H1 (cell line): ENCODE results near the gene NUP107. TPM values are rescaled to one million over a fixed set of nuclear protein-coding genes. Genes with fewer than 3 reads are reported as not detected.

Experiments
- CTCF ChIA-PET: fragments of 300-600 bp; sonication (Branson Sonifier 250); formaldehyde crosslinking; loops from one replicate; lab custom pipeline; 2021; ENCODE audit not compliant: partially characterized antibody; lab: Charles Lee
- POLR2A ChIA-PET: fragments of 300-600 bp; sonication (Branson Sonifier 250); formaldehyde crosslinking; loops from one replicate; lab custom pipeline; 2021; ENCODE audit warnings: inconsistent platforms; ENCODE audit not compliant: partially characterized antibody; lab: Charles Lee
- DNase-seq, 2 experiments: peaks; one replicate each; pipeline versions ENCODE4 v3.0.0 to v3.0.0-alpha.2; 2010 to 2022; ENCODE audit warnings: low spot score in 2 of 2, low read depth in 1 of 2, mixed read lengths in 1 of 2
- FAIRE-seq: peaks from 2 replicates; lab custom pipeline; 2011; peaks lifted over from hg19 to GRCh38; lab: Jason Lieb, UNC
- H2AFZ ChIP-seq: 2 replicates; pipeline ENCODE4 v1.8.1; 2012; ENCODE audit warnings: low read length, inconsistent platforms
- H2AK5ac ChIP-seq: 2 replicates; pipeline ENCODE4 v1.6.1; 2013; ENCODE audit warnings: low read depth, low read length
- H2BK120ac ChIP-seq: replicated peaks from 2 replicates; pipeline ENCODE3; 2013; ENCODE audit warnings: low read depth, low read length, inconsistent platforms
- H2BK12ac ChIP-seq: 2 replicates; pipeline ENCODE4 v1.6.1; 2013; ENCODE audit warnings: low read depth, low read length
- H2BK15ac ChIP-seq: 2 replicates; pipeline ENCODE4 v1.6.1; 2013; ENCODE audit warnings: low read length
- H2BK20ac ChIP-seq: 2 replicates; pipeline ENCODE4 v1.6.1; 2013; ENCODE audit warnings: low read length
- H2BK5ac ChIP-seq: 2 replicates; pipeline ENCODE4 v1.6.1; 2013; ENCODE audit warnings: low read depth, low read length
- H3K14ac ChIP-seq: 2 replicates; pipeline ENCODE4 v1.6.1; 2013; ENCODE audit warnings: inconsistent platforms; ENCODE audit not compliant: insufficient read length
- H3K18ac ChIP-seq: 2 replicates; pipeline ENCODE4 v1.6.1; 2013; ENCODE audit warnings: low read length; ENCODE audit errors: extremely low read depth
- H3K23ac ChIP-seq: 2 replicates; pipeline ENCODE4 v1.6.1; 2013; ENCODE audit warnings: inconsistent platforms; ENCODE audit not compliant: insufficient read length
- H3K23me2 ChIP-seq: 2 replicates; pipeline ENCODE4 v1.6.1; 2013; ENCODE audit warnings: low read depth, low read length
- H3K27ac ChIP-seq: 2 replicates; pipeline ENCODE4 v1.6.1; 2011; ENCODE audit warnings: low read depth, low read length, inconsistent platforms
- H3K27me3 ChIP-seq, 4 experiments: replicated peaks in 1 of 4; 1 replicate in 1 of 4; 2 replicates in 3 of 4; pipeline versions ENCODE4 v1.6.1 to v1.8.1; 2011 to 2013; ENCODE audit warnings: low read length in 3 of 4, mild to moderate bottlenecking in 3 of 4, inconsistent platforms in 2 of 4, mixed read lengths in 2 of 4, moderate library complexity in 1 of 4; ENCODE audit not compliant: control insufficient read depth in 3 of 4, insufficient read depth in 3 of 4; ENCODE audit errors: extremely low read depth in 1 of 4
- H3K36me3 ChIP-seq, 4 experiments: 2 replicates each; pipeline versions ENCODE4 v1.6.1 to v1.8.1; 2011 to 2013; ENCODE audit warnings: mild to moderate bottlenecking in 4 of 4, low read length in 3 of 4, moderate library complexity in 2 of 4, control low read depth in 1 of 4, inconsistent platforms in 1 of 4; ENCODE audit not compliant: insufficient read depth in 4 of 4, control insufficient read depth in 2 of 4
- H3K4ac ChIP-seq: replicated peaks from 2 replicates; pipeline ENCODE3; 2013; ENCODE audit warnings: low read length, low read depth, mixed read lengths, inconsistent platforms; ENCODE audit not compliant: insufficient read length
- H3K4me1 ChIP-seq, 4 experiments: replicated peaks in 1 of 4; 1 replicate in 1 of 4; 2 replicates in 3 of 4; pipeline versions ENCODE4 v1.6.1 to v1.8.1; 2011 to 2013; ENCODE audit warnings: low read length in 3 of 4, inconsistent platforms in 2 of 4, mixed read lengths in 1 of 4; ENCODE audit not compliant: insufficient read depth in 4 of 4, control insufficient read depth in 3 of 4
- H3K4me2 ChIP-seq, 2 experiments: 2 replicates each; pipeline versions ENCODE4 v1.6.1 to v1.8.1; 2011 to 2013; ENCODE audit warnings: low read depth in 2 of 2, low read length in 2 of 2, control low read depth in 1 of 2, inconsistent platforms in 1 of 2, mild to moderate bottlenecking in 1 of 2; ENCODE audit not compliant: insufficient read depth in 1 of 2
- H3K4me3 ChIP-seq, 4 experiments: fragments of 200-600, 300-600 bp in 1 of 4; sonication (generic), shearing (Covaris generic), sonication (Bioruptor Twin) in 1 of 4; 2 replicates each; pipeline versions ENCODE4 v1.5.1 to v1.8.1; 2011 to 2016; ENCODE audit warnings: low read length in 4 of 4, low read depth in 3 of 4, control low read depth in 2 of 4, inconsistent platforms in 2 of 4, mild to moderate bottlenecking in 2 of 4, mixed read lengths in 1 of 4, moderate library complexity in 1 of 4; ENCODE audit not compliant: insufficient read depth in 2 of 4; ENCODE audit errors: extremely low read depth in 1 of 4
- H3K56ac ChIP-seq: replicated peaks from 2 replicates; pipeline ENCODE3; 2013; ENCODE audit warnings: low read depth, mild to moderate bottlenecking, mixed read lengths, low read length, inconsistent platforms; ENCODE audit not compliant: insufficient read length
- H3K79me1 ChIP-seq: 2 replicates; pipeline ENCODE4 v1.6.1; 2013; ENCODE audit warnings: low read depth, low read length, control low read depth
- H3K79me2 ChIP-seq, 2 experiments: 2 replicates each; pipeline versions ENCODE4 v1.6.1 to v1.8.1; 2012 to 2013; ENCODE audit warnings: low read length in 2 of 2, mild to moderate bottlenecking in 2 of 2, inconsistent platforms in 1 of 2; ENCODE audit not compliant: insufficient read depth in 2 of 2, control insufficient read depth in 1 of 2
- H3K9ac ChIP-seq, 4 experiments: replicated peaks in 1 of 4; 1 replicate in 1 of 4; 2 replicates in 3 of 4; pipeline versions ENCODE4 v1.6.1 to v1.8.1; 2011 to 2013; ENCODE audit warnings: low read depth in 3 of 4, low read length in 3 of 4, control low read depth in 2 of 4, mild to moderate bottlenecking in 2 of 4, moderate library complexity in 2 of 4, inconsistent platforms in 1 of 4; ENCODE audit errors: extremely low read depth in 1 of 4
- H3K9me3 ChIP-seq, 2 experiments: 2 replicates each; pipeline versions ENCODE4 v1.6.1 to v1.8.1; 2012 to 2013; ENCODE audit warnings: mild to moderate bottlenecking in 2 of 2, moderate library complexity in 2 of 2, control low read depth in 1 of 2, inconsistent platforms in 1 of 2, low read depth in 1 of 2, low read length in 1 of 2, mixed read lengths in 1 of 2; ENCODE audit not compliant: insufficient read depth in 2 of 2
- H4K20me1 ChIP-seq, 2 experiments: replicated peaks in 1 of 2; 2 replicates each; pipeline versions ENCODE3 to v1.8.1; 2011 to 2013; ENCODE audit warnings: inconsistent platforms in 2 of 2, low read length in 2 of 2, mild to moderate bottlenecking in 1 of 2; ENCODE audit not compliant: insufficient read depth in 2 of 2, control insufficient read depth in 1 of 2
- H4K5ac ChIP-seq: 2 replicates; pipeline ENCODE4 v1.6.1; 2013; ENCODE audit warnings: low read length, low read depth, mixed read lengths, inconsistent platforms; ENCODE audit not compliant: insufficient read length
- H4K8ac ChIP-seq: 2 replicates; pipeline ENCODE4 v1.8.0; 2013; ENCODE audit warnings: mild to moderate bottlenecking, moderate library complexity, low read length, inconsistent platforms; ENCODE audit not compliant: insufficient read depth; ENCODE audit errors: extremely low read depth
- H4K91ac ChIP-seq: replicated peaks from 2 replicates; pipeline ENCODE3; 2013; ENCODE audit warnings: low read length, mixed read lengths, inconsistent platforms; ENCODE audit not compliant: insufficient read length
- SP1 ChIP-seq: IDR thresholded peaks from 2 replicates; pipeline ENCODE4 v1.6.1; 2011; ENCODE audit warnings: low read depth, low read length
- WGBS, 2 experiments: shearing (Covaris generic) in 1 of 2; methylation state at CpG; one replicate each; pipeline versions ENCODE4 v1.1.6 to v1.1.7; 2013 to 2015; ENCODE audit warnings: low lambda C conversion rate in 2 of 2, mixed read lengths in 2 of 2, inconsistent platforms in 1 of 2, low coverage in 1 of 2, missing lambda C conversion rate in 1 of 2; ENCODE audit not compliant: insufficient replicate concordance in 2 of 2, insufficient coverage in 1 of 2, insufficient read length in 1 of 2; ENCODE audit errors: extremely low coverage in 1 of 2, missing lambda C conversion rate in 1 of 2; 5-methylcytosine and 5-hydroxymethylcytosine counted together
- polyA plus RNA-seq, 7 experiments: library from polyadenylated mRNA; depleted of rRNA in 3 of 7; stranded (reverse) in 5 of 7; unstranded in 2 of 7; fragments of >200 nt in 5 of 7; fragments of 200-250 nt in 2 of 7; gene quantifications; 1 replicate in 5 of 7; 2 replicates in 1 of 7; 4 replicates in 1 of 7; pipeline versions ENCODE4 v1.2.1 to v1.2.3, GENCODE V29; 2011 to 2013; ENCODE audit warnings: missing spikeins in 2 of 7, mixed read lengths in 2 of 7
- total RNA-seq: library from RNA; stranded (reverse); fragmentation: NEBNext Ultra II Directional; extraction: Animal tissue kit (Norgen Biotek cat#: 25700); gene quantifications from 2 replicates; pipeline ENCODE4 v1.2.1, GENCODE V29; 2021
- TF ChIP-seq, protein P1 (sequence below), 3 experiments: IDR thresholded peaks; 1 replicate in 2 of 3; 2 replicates in 1 of 3; pipeline versions ENCODE4 v1.5.1 to v1.6.1; 2011; ENCODE audit warnings: low read length in 3 of 3, mild to moderate bottlenecking in 3 of 3, inconsistent platforms in 2 of 3, low read depth in 1 of 3, moderate library complexity in 1 of 3; ENCODE audit not compliant: insufficient read depth in 1 of 3; ENCODE audit errors: control extremely low read depth in 1 of 3

The NUP107 gene
- total and polyA plus RNA-seq, 2 of the 8 experiments (the other 6 are each of a cell fraction or from before 2014, with no cell fraction given) = 46.1 to 141 TPM

DNA sequence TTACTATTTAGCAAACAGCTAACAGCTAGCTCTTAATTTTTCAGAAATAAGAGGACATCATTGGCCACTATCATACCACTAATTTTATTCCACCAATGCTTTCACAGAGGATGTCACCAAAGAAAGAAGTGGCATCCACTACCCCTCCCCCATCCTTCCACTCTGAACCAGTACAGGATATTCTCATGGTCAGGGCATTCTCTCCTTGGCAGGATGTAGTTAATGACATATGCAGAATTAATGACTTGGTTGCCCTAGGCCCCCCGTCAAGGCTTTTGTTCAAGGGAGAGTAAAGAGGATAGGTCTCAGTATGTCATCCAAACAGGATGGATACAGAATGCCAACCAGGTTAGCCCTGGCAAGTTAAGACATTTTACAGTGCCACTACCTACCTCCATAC, 18.9 kb upstream of the NUP107 start:
- Histone ChIP-seq H2BK5ac (no peak overlapping the region), H3K4me3 (no peak overlapping the region), H3K56ac (no peak overlapping the region), H4K20me1 (no peaks in the 10 kb centered on the region), H3K4me1 (peaks cover 0 to 4% (median under 1%) of the 10 kb centered on the region in 4 experiments; a peak in 1 of 7 replicates), H3K23ac (no peak overlapping the region), H3K9ac (no peak overlapping the region), H4K91ac (no peak overlapping the region), H3K27me3 (no peaks in the 10 kb centered on the region), H3K4me2 (no peak overlapping the region), H3K27ac (no peak overlapping the region), H2BK120ac (no peak overlapping the region), H2AFZ (no peak overlapping the region), H3K79me2 (no peaks in the 10 kb centered on the region), H3K36me3 (no peaks in the 10 kb centered on the region), H3K23me2 (no peaks in the 10 kb centered on the region), H2BK15ac (no peak overlapping the region), H2AK5ac (no peak overlapping the region), H2BK20ac (no peak overlapping the region), H3K9me3 (no peaks in the 10 kb centered on the region), H3K14ac (no peak overlapping the region)
- POLR2A ChIA-PET = no interaction called here
- FAIRE-seq (no peak), DNase-seq (no peak)
- CTCF ChIA-PET = no interaction called here
- TF ChIP-seq, protein P1, sequence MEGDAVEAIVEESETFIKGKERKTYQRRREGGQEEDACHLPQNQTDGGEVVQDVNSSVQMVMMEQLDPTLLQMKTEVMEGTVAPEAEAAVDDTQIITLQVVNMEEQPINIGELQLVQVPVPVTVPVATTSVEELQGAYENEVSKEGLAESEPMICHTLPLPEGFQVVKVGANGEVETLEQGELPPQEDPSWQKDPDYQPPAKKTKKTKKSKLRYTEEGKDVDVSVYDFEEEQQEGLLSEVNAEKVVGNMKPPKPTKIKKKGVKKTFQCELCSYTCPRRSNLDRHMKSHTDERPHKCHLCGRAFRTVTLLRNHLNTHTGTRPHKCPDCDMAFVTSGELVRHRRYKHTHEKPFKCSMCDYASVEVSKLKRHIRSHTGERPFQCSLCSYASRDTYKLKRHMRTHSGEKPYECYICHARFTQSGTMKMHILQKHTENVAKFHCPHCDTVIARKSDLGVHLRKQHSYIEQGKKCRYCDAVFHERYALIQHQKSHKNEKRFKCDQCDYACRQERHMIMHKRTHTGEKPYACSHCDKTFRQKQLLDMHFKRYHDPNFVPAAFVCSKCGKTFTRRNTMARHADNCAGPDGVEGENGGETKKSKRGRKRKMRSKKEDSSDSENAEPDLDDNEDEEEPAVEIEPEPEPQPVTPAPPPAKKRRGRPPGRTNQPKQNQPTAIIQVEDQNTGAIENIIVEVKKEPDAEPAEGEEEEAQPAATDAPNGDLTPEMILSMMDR (IDR thresholded peaks at IDR 0.05; ENCODE audit: control extremely low read depth in 1 of 3, insufficient read depth in 1 of 3, low read depth in 1 of 3, low read length in 3 of 3) = no peak
- TF ChIP-seq SP1 = 0 out of 2 replicates have a peak, but pooled peaks have one; percentile 11
- TF ChIP-seq, all 59 proteins: peak for 1
- Histone ChIP-seq H3K4ac (no peak overlapping the region), H2BK12ac (no peak overlapping the region), H4K8ac (no peak overlapping the region), H3K18ac (no peak overlapping the region), H4K5ac (no peak overlapping the region), H3K79me1 (no peaks in the 10 kb centered on the region)
- 62% methylated on average over 1 of the region's 1 CpG; no CpG with 5 or more reads in 1 of the 2 experiments for WGBS, 2 experiments
